RWPE1 (cell line): ENCODE results near the gene HNRNPM.

ENCODE experiments used
- CTCF ChIA-PET: fragments of 350-600 bp; sonication (Branson Sonifier 250); formaldehyde crosslinking; extraction: SDS; loops from one replicate; lab custom pipeline; 2021; lab: Yijun Ruan, JAX
- POLR2A ChIA-PET: fragments of 400-600 bp; formaldehyde crosslinking; extraction: SDS; loops from one replicate; lab custom pipeline; 2020; ENCODE audit warnings: antibody characterized with exemption; ENCODE audit not compliant: low non-redundant PET; lab: Yijun Ruan, JAX
- DNase-seq: peaks from one replicate; pipeline ENCODE4 v3.0.0; 2012; ENCODE audit warnings: low spot score
- H3K27ac ChIP-seq: fragments of 450-650 bp; 2 replicates; pipeline ENCODE4 v1.5.1; 2017
- TF ChIP-seq, protein P1 (sequence below): fragments of 450-650 bp; conservative IDR thresholded peaks from 2 replicates; pipeline ENCODE4 v1.5.1; 2017; ENCODE audit warnings: low read depth, mild to moderate bottlenecking

Gene HNRNPM

DNA sequence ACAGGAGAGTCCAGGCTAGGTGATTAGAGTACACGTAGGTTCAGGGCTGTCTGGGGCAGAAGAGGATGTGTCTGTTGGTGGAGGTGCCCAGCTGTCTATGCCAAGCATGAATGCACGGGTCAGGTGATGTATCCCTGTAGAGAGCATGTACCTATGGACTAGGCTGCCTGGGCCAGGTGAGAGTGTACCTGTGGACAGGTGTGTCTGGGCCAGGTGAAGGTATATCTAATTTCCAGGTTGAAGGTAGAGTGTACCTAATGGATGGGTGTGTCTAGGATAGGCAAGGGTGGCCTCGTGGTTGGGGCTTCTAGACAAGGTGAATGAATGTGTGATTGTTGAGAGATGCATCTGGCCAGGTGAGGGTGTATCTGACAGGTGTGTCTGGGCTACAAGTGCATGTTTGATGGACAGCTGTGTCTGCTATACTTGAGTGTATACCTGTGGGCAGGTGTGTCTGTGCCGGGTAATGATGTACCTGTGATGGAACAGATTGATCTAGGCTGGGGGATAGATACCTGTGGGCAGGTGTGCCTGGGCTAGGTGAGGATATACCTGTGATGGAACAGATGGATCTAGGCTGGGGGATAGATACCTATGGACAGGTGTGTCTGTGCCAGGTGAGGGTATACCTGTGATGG lies 84.7 kb downstream of the HNRNPM start:
- no peak overlapping the region for H3K27ac ChIP-seq
- CTCF ChIA-PET: no interaction called here
- TF ChIP-seq, protein P1, sequence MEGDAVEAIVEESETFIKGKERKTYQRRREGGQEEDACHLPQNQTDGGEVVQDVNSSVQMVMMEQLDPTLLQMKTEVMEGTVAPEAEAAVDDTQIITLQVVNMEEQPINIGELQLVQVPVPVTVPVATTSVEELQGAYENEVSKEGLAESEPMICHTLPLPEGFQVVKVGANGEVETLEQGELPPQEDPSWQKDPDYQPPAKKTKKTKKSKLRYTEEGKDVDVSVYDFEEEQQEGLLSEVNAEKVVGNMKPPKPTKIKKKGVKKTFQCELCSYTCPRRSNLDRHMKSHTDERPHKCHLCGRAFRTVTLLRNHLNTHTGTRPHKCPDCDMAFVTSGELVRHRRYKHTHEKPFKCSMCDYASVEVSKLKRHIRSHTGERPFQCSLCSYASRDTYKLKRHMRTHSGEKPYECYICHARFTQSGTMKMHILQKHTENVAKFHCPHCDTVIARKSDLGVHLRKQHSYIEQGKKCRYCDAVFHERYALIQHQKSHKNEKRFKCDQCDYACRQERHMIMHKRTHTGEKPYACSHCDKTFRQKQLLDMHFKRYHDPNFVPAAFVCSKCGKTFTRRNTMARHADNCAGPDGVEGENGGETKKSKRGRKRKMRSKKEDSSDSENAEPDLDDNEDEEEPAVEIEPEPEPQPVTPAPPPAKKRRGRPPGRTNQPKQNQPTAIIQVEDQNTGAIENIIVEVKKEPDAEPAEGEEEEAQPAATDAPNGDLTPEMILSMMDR: no peak
- POLR2A ChIA-PET: no interaction called here
- DNase-seq: no peak

DNA sequence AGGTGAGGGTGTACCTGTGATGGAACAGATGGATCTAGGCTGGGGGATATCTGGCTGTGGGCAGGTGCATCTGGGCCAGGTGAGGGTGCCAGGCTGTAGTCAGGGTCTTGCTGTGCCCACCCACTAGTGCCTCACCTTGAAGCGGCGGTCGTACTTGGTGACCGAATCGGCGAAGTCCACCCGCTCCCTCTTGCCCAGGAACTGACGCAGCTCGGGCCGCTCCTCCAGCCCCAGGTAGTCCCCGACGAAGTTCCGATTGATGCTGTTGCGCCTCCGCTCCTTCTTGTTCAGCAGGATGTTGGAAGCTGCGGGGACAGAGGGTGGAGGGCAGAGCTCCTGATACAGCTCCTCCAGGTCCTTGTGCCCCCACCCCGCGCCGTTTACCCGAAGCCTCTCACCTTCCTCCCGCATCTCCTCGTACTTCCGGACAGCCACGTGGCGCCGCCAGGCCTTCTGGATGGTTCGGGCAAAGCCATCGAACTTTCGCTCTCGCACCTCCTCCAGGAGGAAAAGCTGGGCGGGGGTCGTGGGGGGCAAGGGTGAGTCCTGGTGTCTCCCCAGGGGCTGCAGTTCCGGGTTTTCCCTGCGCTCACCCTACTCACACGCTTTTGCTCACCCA lies 85.4 kb downstream of the HNRNPM start:
- ChIA-PET CTCF (no interaction called here), POLR2A (no interaction called here)
- H3K27ac ChIP-seq: no peak overlapping the region
- TF ChIP-seq, protein P1: no peak
- no peak for DNase-seq

DNA sequence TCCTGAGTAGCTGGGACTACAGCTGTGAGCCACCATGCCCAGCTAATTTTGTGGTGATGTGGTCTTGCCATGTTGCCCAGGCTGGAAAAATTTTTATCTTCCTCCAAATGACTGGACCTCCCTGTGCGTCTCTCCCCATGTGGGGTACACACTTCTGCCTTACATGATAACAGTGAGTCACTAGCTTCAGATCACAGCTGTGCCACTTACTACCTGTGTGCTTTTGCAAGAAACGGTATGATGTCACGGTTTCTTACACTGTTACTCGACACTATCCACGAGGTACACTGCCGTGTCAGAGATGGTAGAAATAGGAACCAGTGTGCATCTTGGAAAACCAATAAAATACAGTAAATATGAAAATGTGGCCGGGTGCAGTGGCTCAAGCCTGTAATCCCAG lies 86.7 kb downstream of the HNRNPM start:
- no peak for DNase-seq
- CTCF ChIA-PET: interaction anchor here (0.7 kb wide), 1 partner anchor 33 kb away, joined by 5 read pairs; no protein-coding TSS in a partner anchor
- POLR2A ChIA-PET: no interaction called here
- TF ChIP-seq, protein P1: no peak
- H3K27ac ChIP-seq: no peak overlapping the region

DNA sequence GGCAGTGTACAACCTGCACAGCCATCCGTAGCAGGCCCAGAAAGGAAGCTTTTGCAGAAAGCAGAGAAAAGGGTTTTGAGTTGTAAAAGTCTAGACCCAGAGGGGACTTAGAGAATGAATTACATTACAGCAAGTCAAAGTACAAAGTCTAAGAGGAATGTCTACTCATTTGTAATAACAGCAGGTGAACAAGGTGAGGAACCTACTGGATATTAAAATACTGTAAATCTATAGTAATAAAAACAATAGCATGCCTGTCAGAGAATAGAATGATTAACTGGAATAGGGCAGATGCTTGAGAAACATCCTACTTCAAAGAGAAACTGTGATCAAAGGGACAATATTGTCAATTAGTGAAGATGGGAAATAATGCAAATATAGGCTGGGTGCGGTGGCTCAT lies 87.5 kb downstream of the HNRNPM start:
- POLR2A ChIA-PET: no interaction called here
- CTCF ChIA-PET: interaction anchor here (0.6 kb wide), 1 partner anchor 81 kb away, joined by 4 read pairs; no protein-coding TSS in a partner anchor
- TF ChIP-seq, protein P1: no peak
- H3K27ac ChIP-seq: no peak overlapping the region
- DNase-seq: no peak

DNA sequence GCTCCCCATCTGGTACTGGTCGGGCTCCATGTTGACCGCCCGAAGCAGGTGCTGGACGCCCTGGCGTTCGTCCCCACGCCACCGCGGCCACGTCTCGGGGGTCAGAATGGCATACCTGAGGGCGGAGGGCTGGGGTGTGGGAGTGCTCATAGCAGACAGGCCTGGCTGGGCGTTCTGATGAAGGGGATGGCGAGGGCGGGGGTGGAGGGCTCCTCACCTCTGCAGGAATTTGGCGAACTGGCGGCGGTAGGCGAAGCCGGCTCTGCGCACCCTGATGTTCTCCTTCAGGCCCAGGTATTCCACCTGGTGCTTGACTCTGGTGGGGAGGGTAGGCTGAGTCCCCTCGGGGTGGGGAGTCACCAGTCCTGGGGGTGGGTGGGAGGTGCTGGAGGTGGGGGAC lies 91.5 kb downstream of the HNRNPM start:
- DNase-seq: no peak
- TF ChIP-seq, protein P1: no peak
- ChIA-PET CTCF (no interaction called here), POLR2A (no interaction called here)
- no peak overlapping the region for H3K27ac ChIP-seq

DNA sequence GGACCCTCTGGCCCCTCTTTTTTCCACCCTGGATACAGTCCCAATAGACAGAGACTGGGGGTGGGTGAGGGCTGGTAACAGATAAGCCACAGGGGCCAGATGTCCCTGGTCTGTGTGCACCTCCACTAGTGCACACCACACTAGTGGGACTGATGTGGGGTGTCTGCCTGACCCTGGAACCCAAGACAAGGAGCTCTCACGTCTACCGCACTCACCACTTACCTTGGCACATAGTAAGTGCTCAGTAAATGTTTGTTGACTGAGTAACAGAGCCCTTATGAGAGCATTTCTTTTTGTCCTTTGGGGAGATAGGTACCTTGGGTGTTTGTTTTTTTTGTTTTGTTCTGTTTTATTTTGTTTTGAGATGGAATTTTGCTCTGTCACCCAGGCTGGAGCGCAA lies 92.3 kb downstream of the HNRNPM start:
- TF ChIP-seq, protein P1: no peak
- no peak for DNase-seq
- H3K27ac ChIP-seq: no peak overlapping the region
- CTCF ChIA-PET: no interaction called here
- POLR2A ChIA-PET: no interaction called here
